HCEC 1CT (cell line): Measurements from ENCODE around the gene KRT86.
"Not testable (repeated sequence)": the region's sequence is repeated elsewhere in the genome, so short reads cannot be mapped to it uniquely, and the experiment has no call there.

Source experiments
- DNase-seq: peaks from one replicate; pipeline ENCODE4 v3.0.0-alpha.2; 2017

The KRT86 gene

GRCh38 chr12:52252175-52252615, 22.2 kb upstream of the KRT86 start:
- not testable (repeated sequence) for DNase-seq

- no peak for DNase-seq
Measured at GRCh38 chr12:52252728-52253343, 21.6 kb upstream of the KRT86 start.

GRCh38 chr12:52253391-52254179, 20.9 kb upstream of the KRT86 start:
- no peak for DNase-seq

GRCh38 chr12:52254180-52254964, 20.1 kb upstream of the KRT86 start:
- no peak for DNase-seq

- DNase-seq, result no peak
Measured at GRCh38 chr12:52254965-52255751, 19.3 kb upstream of the KRT86 start.

- no peak for DNase-seq
Measured at GRCh38 chr12:52255926-52256583, 18.4 kb upstream of the KRT86 start.

GRCh38 chr12:52256584-52256935, 17.9 kb upstream of the KRT86 start:
- no peak for DNase-seq

GRCh38 chr12:52257074-52257551, 17.3 kb upstream of the KRT86 start:
- no peak for DNase-seq

GRCh38 chr12:52257922-52258321, 16.5 kb upstream of the KRT86 start:
- not testable (repeated sequence) for DNase-seq

- DNase-seq, result no peak
Measured at GRCh38 chr12:52258335-52258901, 16.0 kb upstream of the KRT86 start.

- DNase-seq, result no peak
Measured at GRCh38 chr12:52259657-52260243, 14.7 kb upstream of the KRT86 start.

- DNase-seq, result no peak
Measured at GRCh38 chr12:52260361-52261207, 13.9 kb upstream of the KRT86 start.

GRCh38 chr12:52261208-52261484, 13.3 kb upstream of the KRT86 start:
- no peak for DNase-seq

- DNase-seq, result no peak
Measured at GRCh38 chr12:52262286-52262685, 12.2 kb upstream of the KRT86 start.

GRCh38 chr12:52263761-52264434, 10.5 kb upstream of the KRT86 start:
- no peak for DNase-seq

- no peak for DNase-seq
Measured at GRCh38 chr12:52264435-52264825, 10.0 kb upstream of the KRT86 start.

- DNase-seq, result no peak
Measured at GRCh38 chr12:52266514-52266913, 7.9 kb upstream of the KRT86 start.

- DNase-seq, result no peak
Measured at GRCh38 chr12:52267266-52267665, 7.2 kb upstream of the KRT86 start.

- DNase-seq, result no peak
Measured at GRCh38 chr12:52267699-52268098, 6.7 kb upstream of the KRT86 start.

GRCh38 chr12:52268212-52268611, 6.2 kb upstream of the KRT86 start:
- DNase-seq, result no peak
